Activated naive CD8-positive, alpha-beta T cell treated with anti-CD3 and anti-CD28 coated beads for 36 hours (primary cell): Measurements from ENCODE around the gene GPATCH4. TPM values are rescaled to one million over a fixed set of nuclear protein-coding genes. Genes with fewer than 3 reads are reported as not detected.

ENCODE experiments used
- total RNA-seq, 2 experiments: library from RNA; stranded (reverse); gene quantifications; one replicate each; pipeline ENCODE4 v1.2.3, GENCODE V29; 2021

Gene GPATCH4
- total RNA-seq, 2 experiments from 2014 or later = 103 TPM

Other genes starting within 250 kb of the GPATCH4 start
- gene RHBG, start 232.3 kb downstream of the GPATCH4 start, total RNA-seq = not detected
- gene MEF2D, start 100.7 kb downstream of the GPATCH4 start, total RNA-seq = 10 to 100 TPM; 25.7 to 27.8 TPM
- 10 to 100 TPM; 13.5 to 14.9 TPM for gene IQGAP3, start 28.9 kb downstream of the GPATCH4 start, total RNA-seq
- gene TTC24, start 21.8 kb downstream of the GPATCH4 start, total RNA-seq = 10 to 100 TPM; 18.7 to 19.6 TPM
- 10 to 100 TPM; 65.9 to 68.2 TPM for gene NAXE, start 9.7 kb downstream of the GPATCH4 start, total RNA-seq
- not detected for gene HAPLN2, start 17.9 kb upstream of the GPATCH4 start, total RNA-seq
- not detected for gene BCAN, start 40.6 kb upstream of the GPATCH4 start, total RNA-seq
- under 1 TPM in 1 of 2 experiments, not detected in 1; 0.04 TPM for gene NES, start 75.9 kb upstream of the GPATCH4 start, total RNA-seq
- 1 to 10 TPM; 1.2 to 1.6 TPM for gene CRABP2, start 104.1 kb upstream of the GPATCH4 start, total RNA-seq
- 10 to 100 TPM; 24.4 to 24.9 TPM for gene METTL25B, start 127.0 kb upstream of the GPATCH4 start, total RNA-seq
- gene ISG20L2, start 127.3 kb upstream of the GPATCH4 start, total RNA-seq = 10 to 100 TPM; 74.9 to 77.4 TPM
- 10 to 100 TPM; 85.1 to 94.6 TPM for gene MRPL24, start 139.6 kb upstream of the GPATCH4 start, total RNA-seq
- 100 to 1,000 TPM; 271 to 274 TPM for gene HDGF, start 150.2 kb upstream of the GPATCH4 start, total RNA-seq
- gene PRCC, start 166.1 kb upstream of the GPATCH4 start, total RNA-seq = 10 to 100 TPM; 91.8 to 96.0 TPM
- gene SH2D2A, start 215.4 kb upstream of the GPATCH4 start, total RNA-seq = 100 to 1,000 TPM; 186 TPM